Nephron progenitor cell (in vitro differentiated cells): ENCODE data around the gene LAIR1.
"Not testable (repeated sequence)": the region's sequence is repeated elsewhere in the genome, so short reads cannot be mapped to it uniquely, and the experiment has no call there.

Experiments
- DNase-seq: peaks from one replicate; pipeline ENCODE4 v3.0.0; 2021
- H3K27ac Mint-ChIP-seq: 2 replicates; pipeline ENCODE4 v1.8.0; 2021; ENCODE audit warnings: mild to moderate bottlenecking, moderate library complexity, mixed read lengths
- H3K27me3 Mint-ChIP-seq: 2 replicates; pipeline ENCODE4 v1.8.0; 2021; ENCODE audit warnings: mild to moderate bottlenecking, low read depth, mixed read lengths; ENCODE audit not compliant: poor library complexity
- H3K36me3 Mint-ChIP-seq: 2 replicates; pipeline ENCODE4 v1.8.0; 2021; ENCODE audit warnings: low read depth, mixed read lengths
- H3K4me1 Mint-ChIP-seq: 2 replicates; pipeline ENCODE4 v1.8.0; 2021; ENCODE audit warnings: mixed read lengths
- H3K4me3 Mint-ChIP-seq: 2 replicates; pipeline ENCODE4 v1.8.0; 2021; ENCODE audit warnings: mild to moderate bottlenecking, moderate library complexity, mixed read lengths
- H3K9me3 Mint-ChIP-seq: 2 replicates; pipeline ENCODE4 v1.8.0; 2021; ENCODE audit warnings: mild to moderate bottlenecking, moderate library complexity, mixed read lengths
- TF ChIP-seq, protein P1 (sequence below): fragments of 200-600 bp; sonication (generic); IDR thresholded peaks from 2 replicates; pipeline ENCODE4 v1.5.0; 2021; ENCODE audit warnings: antibody characterized with exemption

Gene LAIR1

DNA sequence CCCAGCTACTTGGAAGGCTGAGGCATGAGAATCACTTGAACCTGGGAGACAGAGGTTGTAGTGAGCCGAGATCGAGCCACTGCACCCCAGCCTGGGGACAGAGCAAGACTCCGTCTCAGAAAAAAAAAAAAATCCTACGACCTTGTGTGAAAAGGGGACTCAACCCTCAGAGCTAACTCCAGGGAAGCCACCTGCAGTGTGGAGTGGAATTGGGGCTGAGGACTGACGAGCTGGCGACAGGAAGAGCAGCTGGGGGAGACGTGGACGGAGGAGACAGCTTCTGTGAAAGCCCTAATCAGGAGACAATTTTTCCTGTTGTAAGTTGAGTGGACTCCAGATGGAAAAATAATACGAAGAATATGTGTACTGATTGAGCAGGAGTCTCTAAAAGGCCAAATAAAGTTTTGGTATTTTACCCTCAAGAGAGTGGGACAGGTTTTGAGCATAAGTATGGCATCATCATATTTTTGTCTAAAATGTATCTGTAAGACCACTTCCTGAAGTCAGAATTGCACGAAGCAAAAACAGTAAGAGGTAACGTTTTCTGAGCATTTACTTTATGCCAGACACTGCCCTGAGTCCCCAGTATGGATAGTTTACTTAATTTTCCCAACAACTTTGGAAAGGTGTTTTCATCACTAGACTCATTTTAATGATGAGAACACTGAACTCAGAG lies 12.0 kb upstream of the LAIR1 start:
- Mint-ChIP-seq H3K36me3 (no peaks in the 10 kb centered on the region), H3K4me1 (no peaks in the 10 kb centered on the region), H3K9me3 (peaks cover 45% of the 10 kb centered on the region), H3K27me3 (peaks cover 8% of the 10 kb centered on the region), H3K27ac (no peak overlapping the region), H3K4me3 (no peak overlapping the region)
- DNase-seq, result no peak
- TF ChIP-seq, protein P1, sequence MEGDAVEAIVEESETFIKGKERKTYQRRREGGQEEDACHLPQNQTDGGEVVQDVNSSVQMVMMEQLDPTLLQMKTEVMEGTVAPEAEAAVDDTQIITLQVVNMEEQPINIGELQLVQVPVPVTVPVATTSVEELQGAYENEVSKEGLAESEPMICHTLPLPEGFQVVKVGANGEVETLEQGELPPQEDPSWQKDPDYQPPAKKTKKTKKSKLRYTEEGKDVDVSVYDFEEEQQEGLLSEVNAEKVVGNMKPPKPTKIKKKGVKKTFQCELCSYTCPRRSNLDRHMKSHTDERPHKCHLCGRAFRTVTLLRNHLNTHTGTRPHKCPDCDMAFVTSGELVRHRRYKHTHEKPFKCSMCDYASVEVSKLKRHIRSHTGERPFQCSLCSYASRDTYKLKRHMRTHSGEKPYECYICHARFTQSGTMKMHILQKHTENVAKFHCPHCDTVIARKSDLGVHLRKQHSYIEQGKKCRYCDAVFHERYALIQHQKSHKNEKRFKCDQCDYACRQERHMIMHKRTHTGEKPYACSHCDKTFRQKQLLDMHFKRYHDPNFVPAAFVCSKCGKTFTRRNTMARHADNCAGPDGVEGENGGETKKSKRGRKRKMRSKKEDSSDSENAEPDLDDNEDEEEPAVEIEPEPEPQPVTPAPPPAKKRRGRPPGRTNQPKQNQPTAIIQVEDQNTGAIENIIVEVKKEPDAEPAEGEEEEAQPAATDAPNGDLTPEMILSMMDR, result no peak

DNA sequence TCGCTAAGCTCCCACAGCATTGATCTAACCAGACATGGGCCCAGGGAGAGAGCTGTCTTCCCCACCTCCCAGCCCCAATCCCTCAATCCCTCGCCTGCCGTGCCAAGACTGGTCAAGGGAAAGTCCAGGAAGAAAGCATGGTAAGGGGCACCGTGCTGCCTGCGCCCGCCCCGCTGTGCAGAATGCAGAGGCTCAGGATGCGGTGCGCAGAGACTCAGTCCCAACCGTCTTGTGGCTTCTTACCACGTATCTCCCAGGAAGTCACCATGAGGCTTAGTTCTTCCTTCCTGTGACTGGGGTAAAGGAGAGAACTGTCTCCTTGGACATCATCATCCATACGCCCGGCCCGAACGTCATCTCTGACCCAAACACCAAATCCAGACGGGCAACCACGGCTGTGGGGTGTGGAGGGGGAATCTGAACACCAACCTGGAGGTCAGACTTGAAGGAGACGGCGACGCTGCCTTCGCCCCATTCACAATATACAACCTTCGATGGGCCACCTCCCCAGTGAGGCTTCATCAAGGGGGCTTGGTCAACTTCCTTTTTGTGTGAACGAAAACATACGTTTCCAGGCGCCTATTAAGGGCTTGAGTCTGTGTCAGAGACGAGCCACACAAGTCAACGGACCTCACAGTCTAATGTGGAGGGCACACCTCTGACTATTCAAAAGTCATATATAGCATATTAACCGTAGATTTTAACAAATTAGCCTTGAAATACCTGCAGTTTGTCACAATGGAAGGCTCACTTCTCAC lies 10.6 kb upstream of the LAIR1 start:
- not testable (repeated sequence) for DNase-seq, H3K36me3 Mint-ChIP-seq, H3K4me3 Mint-ChIP-seq, H3K27me3 Mint-ChIP-seq, H3K4me1 Mint-ChIP-seq, H3K27ac Mint-ChIP-seq
- H3K9me3 Mint-ChIP-seq, result peaks cover 38% of the 10 kb centered on the region

DNA sequence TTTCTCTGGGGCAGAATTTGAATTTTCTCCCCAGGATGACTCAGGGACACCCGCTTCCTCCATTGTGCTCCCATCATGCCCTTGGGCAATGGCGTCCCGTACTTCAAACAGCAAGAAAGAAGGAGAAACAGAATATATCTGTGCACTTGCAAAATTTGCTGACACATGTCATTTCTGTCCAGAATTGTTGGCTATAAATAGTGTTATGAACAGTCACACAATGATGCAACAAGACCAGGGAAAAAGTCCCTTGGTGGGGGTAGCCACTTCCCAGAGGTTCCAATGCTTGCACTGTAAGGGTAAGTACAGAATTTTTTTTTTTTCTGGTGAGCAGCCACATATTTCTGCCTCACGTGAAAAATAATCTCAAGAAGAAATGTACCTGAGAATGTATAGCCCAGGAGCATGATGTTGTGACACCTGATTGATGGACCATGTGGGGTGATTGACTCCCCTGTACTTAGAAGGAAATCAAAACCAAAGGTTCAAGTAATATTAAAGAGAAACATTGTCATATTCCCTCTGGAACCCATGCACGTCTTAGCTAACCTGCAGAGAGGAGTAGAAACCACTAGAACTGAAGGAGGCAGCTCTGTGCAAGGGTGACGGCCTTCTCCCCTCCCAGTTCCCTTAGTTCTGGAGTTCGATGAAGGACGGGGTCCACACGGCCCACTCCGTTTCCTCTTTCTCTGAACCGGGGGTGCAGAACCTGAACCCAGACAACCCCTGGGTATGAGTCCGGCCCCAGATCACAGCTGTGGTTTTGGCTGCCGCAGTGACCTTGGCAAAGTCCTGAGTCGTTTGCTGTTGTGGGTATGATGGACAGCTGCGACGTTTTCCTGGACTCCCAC lies 9.3 kb upstream of the LAIR1 start:
- no peaks in the 10 kb centered on the region for H3K4me1 Mint-ChIP-seq
- H3K36me3 Mint-ChIP-seq, result no peaks in the 10 kb centered on the region
- no peak overlapping the region for H3K4me3 Mint-ChIP-seq
- H3K27me3 Mint-ChIP-seq, result peaks cover 17% of the 10 kb centered on the region
- TF ChIP-seq, protein P1, result no peak
- no peak overlapping the region for H3K27ac Mint-ChIP-seq
- H3K9me3 Mint-ChIP-seq, result peaks cover 41% of the 10 kb centered on the region
- no peak for DNase-seq

DNA sequence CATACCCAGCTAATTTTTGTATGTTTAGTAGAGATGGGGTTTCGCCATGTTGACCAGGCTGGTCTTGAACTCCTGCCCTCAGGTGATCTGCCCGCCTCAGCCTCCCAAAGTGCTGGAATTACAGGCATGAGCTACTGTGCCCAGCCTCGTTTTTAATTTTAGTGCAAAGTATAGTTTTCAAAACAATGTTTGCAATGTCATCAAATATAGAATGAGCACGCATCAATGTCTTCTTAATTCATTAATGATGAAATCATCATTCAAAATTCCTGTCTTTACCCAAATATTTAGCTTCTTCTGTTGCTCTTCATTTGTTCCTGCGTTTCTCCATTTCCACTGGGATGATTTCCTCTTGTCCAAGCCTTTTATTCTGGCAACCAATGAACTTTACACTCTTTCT lies 6.7 kb upstream of the LAIR1 start:
- H3K4me1 Mint-ChIP-seq, DNase-seq, H3K27ac Mint-ChIP-seq, H3K4me3 Mint-ChIP-seq, H3K36me3 Mint-ChIP-seq: not testable (repeated sequence)
- peaks cover 15% of the 10 kb centered on the region for H3K27me3 Mint-ChIP-seq
- H3K9me3 Mint-ChIP-seq, result peaks cover 36% of the 10 kb centered on the region

DNA sequence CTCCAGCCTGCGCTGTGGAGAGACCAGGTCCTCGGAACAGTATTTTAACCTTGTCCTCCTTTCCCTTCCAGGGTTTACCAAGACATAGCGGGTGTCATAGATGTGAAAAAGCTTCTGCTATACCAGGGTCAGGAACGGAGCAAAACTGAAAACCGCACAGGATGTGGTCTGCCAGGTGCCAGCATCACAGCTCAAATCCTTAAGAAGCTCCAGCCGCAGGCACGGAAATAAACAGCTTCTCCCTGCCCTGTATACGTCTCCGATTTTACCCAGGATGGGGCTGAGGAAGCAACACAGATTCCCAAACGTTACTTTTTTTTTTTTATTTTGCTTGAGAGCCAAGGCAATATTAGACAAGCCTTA lies 5.7 kb upstream of the LAIR1 start:
- Mint-ChIP-seq H3K27me3 (peaks cover 17% of the 10 kb centered on the region), H3K9me3 (peaks cover 34% of the 10 kb centered on the region)
- H3K4me1 Mint-ChIP-seq, H3K27ac Mint-ChIP-seq, H3K4me3 Mint-ChIP-seq, H3K36me3 Mint-ChIP-seq, DNase-seq: not testable (repeated sequence)

DNA sequence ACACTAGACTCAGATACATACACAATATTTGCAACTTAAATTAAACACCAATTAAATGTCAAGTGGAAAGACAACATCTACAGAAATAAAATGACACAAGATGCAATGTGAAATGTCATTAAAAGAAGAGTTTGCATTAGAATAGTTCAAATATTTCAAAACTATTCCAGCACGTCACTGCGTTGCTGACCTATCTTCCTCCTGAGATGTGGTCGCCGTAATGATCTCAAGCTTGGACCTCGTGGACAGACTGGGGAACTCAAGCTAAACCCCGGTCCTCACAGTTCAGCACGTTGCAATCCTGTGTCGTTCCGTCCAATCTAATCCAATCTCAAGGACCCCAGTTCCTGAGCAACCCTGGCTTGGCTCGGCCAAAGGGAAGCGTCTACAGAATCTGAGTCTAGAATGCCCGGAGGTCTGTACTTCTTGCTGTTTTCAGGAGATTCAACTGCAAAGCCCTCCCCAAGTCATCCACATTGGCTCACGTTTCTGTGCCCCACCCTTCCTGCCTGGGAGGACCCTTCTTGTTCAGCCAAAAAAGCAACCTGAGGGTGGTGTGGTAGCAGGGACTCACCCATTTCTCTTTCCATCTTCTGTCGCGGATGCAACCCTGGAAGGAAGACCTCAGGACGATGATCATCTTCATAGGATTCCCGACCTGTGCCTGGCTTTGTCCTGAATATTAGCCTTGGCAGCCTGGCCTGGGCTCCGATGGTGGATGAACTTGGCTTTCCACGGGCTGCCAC lies 5.1 kb upstream of the LAIR1 start:
- Mint-ChIP-seq H3K9me3 (peaks cover 28% of the 10 kb centered on the region), H3K27me3 (peaks cover 17% of the 10 kb centered on the region)
- not testable (repeated sequence) for H3K4me1 Mint-ChIP-seq, H3K36me3 Mint-ChIP-seq, DNase-seq, H3K4me3 Mint-ChIP-seq, H3K27ac Mint-ChIP-seq

DNA sequence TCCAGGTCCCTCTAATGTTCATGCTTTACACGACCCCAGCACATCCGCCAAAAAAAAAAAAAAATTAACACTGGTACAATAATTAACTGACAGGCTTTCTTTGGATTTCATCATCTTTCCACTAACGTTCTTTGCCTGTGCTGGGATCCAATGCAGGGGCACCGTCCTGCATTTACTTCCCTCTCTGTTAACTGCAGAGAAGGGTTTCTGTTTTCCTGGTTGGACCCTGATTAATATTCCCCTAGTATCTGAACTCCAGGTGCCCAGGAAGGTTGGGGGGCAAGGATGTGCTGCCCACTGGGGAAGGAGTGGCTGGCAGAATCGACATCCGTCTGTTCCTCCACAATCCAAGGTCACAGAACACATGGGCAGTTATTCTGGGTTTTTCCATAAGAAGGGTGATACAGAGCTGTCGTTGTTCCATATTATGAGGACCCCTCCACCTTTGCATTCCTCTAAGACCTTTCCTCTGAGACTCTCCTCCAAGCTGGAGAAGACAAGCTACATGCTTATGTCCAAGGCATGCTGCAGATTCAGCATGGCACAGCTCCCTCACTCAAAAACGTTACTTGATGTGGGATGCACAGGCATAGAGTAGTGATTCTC lies 4.5 kb upstream of the LAIR1 start:
- peaks cover 24% of the 10 kb centered on the region for H3K9me3 Mint-ChIP-seq
- H3K4me1 Mint-ChIP-seq, result no peaks in the 10 kb centered on the region
- no peaks in the 10 kb centered on the region for H3K36me3 Mint-ChIP-seq
- no peak overlapping the region for H3K27ac Mint-ChIP-seq
- peaks cover 17% of the 10 kb centered on the region for H3K27me3 Mint-ChIP-seq
- DNase-seq, result no peak
- H3K4me3 Mint-ChIP-seq, result no peak overlapping the region
- TF ChIP-seq, protein P1, result no peak
